ENCODE results near the gene ECEL1.

DNA sequence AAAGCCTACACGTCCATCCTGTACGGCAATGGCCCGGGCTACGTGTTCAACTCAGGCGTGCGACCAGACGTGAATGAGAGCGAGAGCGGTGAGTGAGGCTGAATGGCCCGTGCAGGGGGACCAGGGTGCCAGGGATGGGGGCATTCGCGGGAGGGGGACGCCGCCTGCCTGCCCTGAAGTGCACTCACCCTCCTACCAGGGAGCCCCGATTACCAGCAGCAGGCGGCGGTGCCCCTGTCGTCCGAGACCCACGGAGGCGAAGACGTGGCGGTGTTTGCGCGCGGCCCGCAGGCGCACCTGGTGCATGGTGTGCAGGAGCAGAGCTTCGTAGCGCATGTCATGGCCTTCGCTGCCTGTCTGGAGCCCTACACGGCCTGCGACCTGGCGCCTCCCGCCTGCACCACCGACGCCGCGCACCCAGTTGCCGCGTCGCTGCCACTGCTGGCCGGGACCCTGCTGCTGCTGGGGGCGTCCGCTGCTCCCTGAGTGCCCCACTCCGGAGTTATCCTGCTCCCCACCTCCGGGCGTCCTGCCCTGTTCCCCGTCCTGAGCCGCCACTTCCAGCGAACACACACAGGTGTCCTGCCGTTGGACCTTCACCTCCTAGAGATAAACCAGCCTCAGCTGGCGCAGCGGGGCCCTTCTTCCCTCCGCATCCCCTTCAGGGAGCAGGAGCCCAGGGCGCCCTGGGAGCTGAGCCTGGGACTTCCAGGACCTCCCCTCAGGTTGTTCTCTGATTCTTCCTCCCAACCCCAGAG is 28.8 kb downstream of the ECEL1 start:
- TF ChIP-seq CTCF (IDR thresholded peaks at IDR 0.05), result no peak
- no peak for TF ChIP-seq ZBTB21 (CRISPR knock-in tag; IDR thresholded peaks at IDR 0.05; ENCODE audit: borderline replicate concordance)
- TF ChIP-seq ETV6 (CRISPR knock-in tag; IDR thresholded peaks at IDR 0.05), result no peak
- no peak for TF ChIP-seq FOXK1 (CRISPR knock-in tag; IDR thresholded peaks at IDR 0.05)
- TF ChIP-seq JUN (CRISPR knock-in tag; IDR thresholded peaks at IDR 0.05), result no peak
- TF ChIP-seq ZNF232 (CRISPR knock-in tag; IDR thresholded peaks at IDR 0.05), result no peak
- TF ChIP-seq, protein P1, sequence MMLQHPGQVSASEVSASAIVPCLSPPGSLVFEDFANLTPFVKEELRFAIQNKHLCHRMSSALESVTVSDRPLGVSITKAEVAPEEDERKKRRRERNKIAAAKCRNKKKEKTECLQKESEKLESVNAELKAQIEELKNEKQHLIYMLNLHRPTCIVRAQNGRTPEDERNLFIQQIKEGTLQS (CRISPR knock-in tag; conservative IDR thresholded peaks at IDR 0.05), result no peak
- TF ChIP-seq, protein P2, sequence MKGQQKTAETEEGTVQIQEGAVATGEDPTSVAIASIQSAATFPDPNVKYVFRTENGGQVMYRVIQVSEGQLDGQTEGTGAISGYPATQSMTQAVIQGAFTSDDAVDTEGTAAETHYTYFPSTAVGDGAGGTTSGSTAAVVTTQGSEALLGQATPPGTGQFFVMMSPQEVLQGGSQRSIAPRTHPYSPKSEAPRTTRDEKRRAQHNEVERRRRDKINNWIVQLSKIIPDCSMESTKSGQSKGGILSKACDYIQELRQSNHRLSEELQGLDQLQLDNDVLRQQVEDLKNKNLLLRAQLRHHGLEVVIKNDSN (CRISPR knock-in tag; IDR thresholded peaks at IDR 0.05), result no peak
- no peak for TF ChIP-seq NR1H2 (CRISPR knock-in tag; IDR thresholded peaks at IDR 0.05)
- TF ChIP-seq PREB (CRISPR knock-in tag; IDR thresholded peaks at IDR 0.05; ENCODE audit: borderline replicate concordance), result no peak
- TF ChIP-seq CREB1 (CRISPR knock-in tag; IDR thresholded peaks at IDR 0.05), result no peak
- TF ChIP-seq NR2C2 (CRISPR knock-in tag; IDR thresholded peaks at IDR 0.05), result no peak
- TF ChIP-seq GABPB1 (CRISPR knock-in tag; IDR thresholded peaks at IDR 0.05), result no peak
- no peak for TF ChIP-seq RELA (CRISPR knock-in tag; IDR thresholded peaks at IDR 0.05; ENCODE audit: borderline replicate concordance)
